ENCODE measurements around the gene SNX32.

SNX32 gene

GRCh38 chr11:65786786-65787636 lies 46.8 kb upstream of the SNX32 start, which contains the start of gene OVOL1:
Gene OVOL1 (plus strand): TSS chr11:65787063. CDS start chr11:65787374, 311 bp downstream.
- Histone ChIP-seq H3K27ac (replicated peaks) (no peak within 1 kb of the TSS), H3K4me3 (replicated peaks; ENCODE audit: insufficient read depth, low read length) (no peak within 1 kb of the TSS), H3K27me3 (ENCODE audit: insufficient read depth, poor library complexity, severe bottlenecking) (peaks cover 37% of the 10 kb centered on the region)
- DNase-seq (ENCODE audit: low read depth in 1 of 2, low spot score in 1 of 2): peak in 1 of 2 experiments; percentile 35
- TF ChIP-seq, protein P1, sequence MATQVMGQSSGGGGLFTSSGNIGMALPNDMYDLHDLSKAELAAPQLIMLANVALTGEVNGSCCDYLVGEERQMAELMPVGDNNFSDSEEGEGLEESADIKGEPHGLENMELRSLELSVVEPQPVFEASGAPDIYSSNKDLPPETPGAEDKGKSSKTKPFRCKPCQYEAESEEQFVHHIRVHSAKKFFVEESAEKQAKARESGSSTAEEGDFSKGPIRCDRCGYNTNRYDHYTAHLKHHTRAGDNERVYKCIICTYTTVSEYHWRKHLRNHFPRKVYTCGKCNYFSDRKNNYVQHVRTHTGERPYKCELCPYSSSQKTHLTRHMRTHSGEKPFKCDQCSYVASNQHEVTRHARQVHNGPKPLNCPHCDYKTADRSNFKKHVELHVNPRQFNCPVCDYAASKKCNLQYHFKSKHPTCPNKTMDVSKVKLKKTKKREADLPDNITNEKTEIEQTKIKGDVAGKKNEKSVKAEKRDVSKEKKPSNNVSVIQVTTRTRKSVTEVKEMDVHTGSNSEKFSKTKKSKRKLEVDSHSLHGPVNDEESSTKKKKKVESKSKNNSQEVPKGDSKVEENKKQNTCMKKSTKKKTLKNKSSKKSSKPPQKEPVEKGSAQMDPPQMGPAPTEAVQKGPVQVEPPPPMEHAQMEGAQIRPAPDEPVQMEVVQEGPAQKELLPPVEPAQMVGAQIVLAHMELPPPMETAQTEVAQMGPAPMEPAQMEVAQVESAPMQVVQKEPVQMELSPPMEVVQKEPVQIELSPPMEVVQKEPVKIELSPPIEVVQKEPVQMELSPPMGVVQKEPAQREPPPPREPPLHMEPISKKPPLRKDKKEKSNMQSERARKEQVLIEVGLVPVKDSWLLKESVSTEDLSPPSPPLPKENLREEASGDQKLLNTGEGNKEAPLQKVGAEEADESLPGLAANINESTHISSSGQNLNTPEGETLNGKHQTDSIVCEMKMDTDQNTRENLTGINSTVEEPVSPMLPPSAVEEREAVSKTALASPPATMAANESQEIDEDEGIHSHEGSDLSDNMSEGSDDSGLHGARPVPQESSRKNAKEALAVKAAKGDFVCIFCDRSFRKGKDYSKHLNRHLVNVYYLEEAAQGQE (IDR thresholded peaks at IDR 0.05; ENCODE audit: insufficient replicate concordance, low read depth): no peak
- TF ChIP-seq GABPA (IDR thresholded peaks at IDR 0.05; ENCODE audit: low read depth): no peak
- TF ChIP-seq, protein P2, sequence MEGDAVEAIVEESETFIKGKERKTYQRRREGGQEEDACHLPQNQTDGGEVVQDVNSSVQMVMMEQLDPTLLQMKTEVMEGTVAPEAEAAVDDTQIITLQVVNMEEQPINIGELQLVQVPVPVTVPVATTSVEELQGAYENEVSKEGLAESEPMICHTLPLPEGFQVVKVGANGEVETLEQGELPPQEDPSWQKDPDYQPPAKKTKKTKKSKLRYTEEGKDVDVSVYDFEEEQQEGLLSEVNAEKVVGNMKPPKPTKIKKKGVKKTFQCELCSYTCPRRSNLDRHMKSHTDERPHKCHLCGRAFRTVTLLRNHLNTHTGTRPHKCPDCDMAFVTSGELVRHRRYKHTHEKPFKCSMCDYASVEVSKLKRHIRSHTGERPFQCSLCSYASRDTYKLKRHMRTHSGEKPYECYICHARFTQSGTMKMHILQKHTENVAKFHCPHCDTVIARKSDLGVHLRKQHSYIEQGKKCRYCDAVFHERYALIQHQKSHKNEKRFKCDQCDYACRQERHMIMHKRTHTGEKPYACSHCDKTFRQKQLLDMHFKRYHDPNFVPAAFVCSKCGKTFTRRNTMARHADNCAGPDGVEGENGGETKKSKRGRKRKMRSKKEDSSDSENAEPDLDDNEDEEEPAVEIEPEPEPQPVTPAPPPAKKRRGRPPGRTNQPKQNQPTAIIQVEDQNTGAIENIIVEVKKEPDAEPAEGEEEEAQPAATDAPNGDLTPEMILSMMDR (IDR thresholded peaks at IDR 0.05; ENCODE audit: insufficient read depth, low read length): no peak
- no peak for TF ChIP-seq POLR2AphosphoS5 (IDR thresholded peaks at IDR 0.05; ENCODE audit: low read depth)
- no peak for TF ChIP-seq SPI1 (IDR thresholded peaks at IDR 0.05; ENCODE audit: borderline replicate concordance, low read depth)

DNA sequence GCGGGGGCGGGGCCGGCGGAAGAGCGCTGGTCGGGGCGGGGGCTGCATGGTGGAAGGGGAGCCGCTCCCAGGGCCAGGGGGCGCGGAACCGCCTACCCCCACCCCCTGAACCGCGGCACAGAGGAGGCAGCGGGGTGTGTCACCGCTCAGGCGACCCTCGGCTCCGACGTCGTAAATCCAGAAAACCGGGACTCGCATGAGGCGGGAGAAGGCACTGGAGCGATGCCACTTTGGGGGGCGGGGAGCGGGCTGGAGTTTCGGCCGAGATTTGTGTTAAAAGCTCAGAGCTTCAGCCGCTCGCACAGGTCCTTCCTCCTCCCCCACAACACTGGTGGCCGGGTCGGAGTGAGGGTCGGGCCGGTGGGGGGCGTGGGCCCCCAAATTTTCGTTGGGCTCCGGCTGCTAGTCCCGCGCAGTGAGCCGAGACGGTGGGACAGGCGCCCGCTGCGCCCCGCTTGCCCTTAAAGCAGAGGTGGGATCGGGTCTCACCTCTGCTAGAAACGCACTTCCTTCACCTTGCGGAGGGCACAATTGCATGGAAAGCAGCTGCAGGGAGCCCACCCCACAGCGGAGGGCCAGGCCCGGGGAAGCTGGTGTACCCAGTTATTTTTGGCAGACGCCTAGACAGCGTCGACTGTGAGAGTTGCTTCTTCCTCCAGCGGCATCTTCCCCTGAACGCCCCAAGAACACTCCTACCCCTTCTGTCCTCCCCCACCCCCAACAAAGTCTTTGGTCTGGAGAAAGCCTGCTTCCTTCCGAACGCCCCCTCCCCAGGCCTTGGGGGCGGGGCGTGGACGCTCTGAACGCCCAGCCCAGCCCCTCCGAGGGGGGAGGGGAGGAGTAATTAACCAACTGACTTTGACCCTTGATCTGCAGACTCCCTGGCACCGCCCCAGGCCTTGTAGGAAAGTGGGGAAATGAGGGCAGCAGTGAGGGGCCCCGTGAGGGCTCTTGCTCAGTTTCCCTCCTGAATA lies 45.8 kb upstream of the SNX32 start:
- no peak overlapping the region for H3K27ac ChIP-seq (replicated peaks)
- H3K27me3 ChIP-seq (ENCODE audit: insufficient read depth, poor library complexity, severe bottlenecking): peaks cover 37% of the 10 kb centered on the region
- TF ChIP-seq, protein P1 (IDR thresholded peaks at IDR 0.05; ENCODE audit: insufficient replicate concordance, low read depth): no peak
- TF ChIP-seq, protein P2 (IDR thresholded peaks at IDR 0.05; ENCODE audit: insufficient read depth, low read length): no peak
- no peak for DNase-seq (ENCODE audit: low read depth in 1 of 2, low spot score in 1 of 2)
- H3K4me3 ChIP-seq (replicated peaks; ENCODE audit: insufficient read depth, low read length): no peak overlapping the region

- no peak for DNase-seq (ENCODE audit: low read depth in 1 of 2, low spot score in 1 of 2)
- Histone ChIP-seq H3K27ac (replicated peaks) (no peak overlapping the region), H3K27me3 (ENCODE audit: insufficient read depth, poor library complexity, severe bottlenecking) (peaks cover 37% of the 10 kb centered on the region), H3K4me3 (replicated peaks; ENCODE audit: insufficient read depth, low read length) (no peak overlapping the region)
- no peak for TF ChIP-seq GABPA (IDR thresholded peaks at IDR 0.05; ENCODE audit: low read depth)
- TF ChIP-seq, protein P2 (IDR thresholded peaks at IDR 0.05; ENCODE audit: insufficient read depth, low read length): no peak
- TF ChIP-seq SPI1 (IDR thresholded peaks at IDR 0.05; ENCODE audit: borderline replicate concordance, low read depth): no peak
- TF ChIP-seq, protein P1 (IDR thresholded peaks at IDR 0.05; ENCODE audit: insufficient replicate concordance, low read depth): no peak
- TF ChIP-seq POLR2AphosphoS5 (IDR thresholded peaks at IDR 0.05; ENCODE audit: low read depth): no peak
Measured at GRCh38 chr11:65788821-65789220, 44.9 kb upstream of the SNX32 start.

All from HL-60 (cell line).